Left renal pelvis (tissue), 4 donors: ENCODE measurements around the gene ATRX. TPM values are rescaled to one million over a fixed set of nuclear protein-coding genes. Genes with fewer than 3 reads are reported as not detected.
"Not testable (repeated sequence)": the region's sequence is repeated elsewhere in the genome, so short reads cannot be mapped to it uniquely, and the experiment has no call there.

ENCODE experiments used
- DNase-seq, 4 donors: peaks; one replicate each; pipeline ENCODE4 v3.0.0-alpha.2; 2013; ENCODE audit warnings: low read depth in 4 of 4, low spot score in 3 of 4
- polyA plus RNA-seq, 4 donors: library from polyadenylated mRNA; unstranded; fragments of 120-200 nt; gene quantifications; one replicate each; pipeline ENCODE4 v1.2.1, GENCODE V29; 2013; ENCODE audit not compliant: insufficient read length in 4 of 4

The ATRX gene
- polyA plus RNA-seq, 4 donors = 80.8 to 91.0 (median 85.6) TPM

GRCh38 chrX:77742788-77743476 lies 43.1 kb downstream of the ATRX start:
- no peak for DNase-seq

DNA sequence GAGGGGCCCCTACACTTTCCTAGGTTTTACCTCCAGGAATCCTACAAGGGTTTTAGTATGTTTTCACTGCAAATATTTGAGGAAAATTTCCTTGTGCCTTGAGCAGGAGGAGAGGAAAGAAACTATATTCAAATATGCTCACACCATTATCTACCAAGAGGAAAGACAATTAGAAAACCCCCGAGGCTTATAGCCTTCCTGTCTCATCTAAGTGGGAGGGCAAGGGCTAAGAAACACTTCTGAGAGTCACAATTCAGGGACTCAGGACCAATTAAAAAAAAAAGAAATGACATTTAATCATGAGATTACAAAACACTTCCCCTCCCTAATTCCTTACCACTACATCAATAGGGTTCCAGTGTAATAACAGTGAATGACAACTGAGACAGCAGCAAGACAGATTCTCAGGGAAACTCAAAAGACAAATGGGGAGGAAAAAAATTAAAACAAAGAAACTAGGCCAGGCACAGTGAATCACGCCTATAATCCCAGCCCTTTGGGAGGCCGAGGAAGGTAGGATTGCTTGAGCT lies 45.6 kb downstream of the ATRX start:
- no peak for DNase-seq

GRCh38 chrX:77733342-77733741 lies 52.7 kb downstream of the ATRX start:
- no peak for DNase-seq

DNA sequence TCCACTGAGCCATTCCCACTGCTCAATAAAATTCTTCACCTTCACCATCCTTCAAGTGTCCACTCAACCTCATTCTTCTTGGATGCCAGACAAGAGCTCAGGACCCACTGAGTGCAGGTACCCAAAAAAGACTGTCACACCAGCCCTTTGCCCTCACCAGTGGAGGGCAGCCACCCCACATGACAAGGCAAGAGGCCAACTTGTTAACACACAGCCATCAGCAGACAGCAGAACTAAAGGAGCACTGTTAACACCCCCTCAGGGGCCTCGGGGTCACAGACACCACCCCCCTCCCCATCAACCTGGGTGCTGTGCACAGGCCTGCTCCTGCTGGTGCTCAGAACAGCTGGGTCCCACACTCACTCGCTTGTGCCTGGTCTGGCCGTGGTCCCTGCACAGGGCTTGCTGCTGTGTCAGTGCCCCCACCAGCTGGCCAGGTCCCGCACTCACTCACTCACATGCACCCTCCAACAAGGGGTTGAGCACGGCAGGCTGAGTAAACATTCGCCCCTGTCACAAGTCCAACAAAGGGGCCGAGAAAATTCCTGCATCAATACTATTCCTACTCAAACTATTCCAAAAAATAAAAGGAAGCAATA lies 54.1 kb downstream of the ATRX start:
- DNase-seq = no peak

GRCh38 chrX:77726095-77726494 lies 59.9 kb downstream of the ATRX start:
- DNase-seq = not testable (repeated sequence)

DNA sequence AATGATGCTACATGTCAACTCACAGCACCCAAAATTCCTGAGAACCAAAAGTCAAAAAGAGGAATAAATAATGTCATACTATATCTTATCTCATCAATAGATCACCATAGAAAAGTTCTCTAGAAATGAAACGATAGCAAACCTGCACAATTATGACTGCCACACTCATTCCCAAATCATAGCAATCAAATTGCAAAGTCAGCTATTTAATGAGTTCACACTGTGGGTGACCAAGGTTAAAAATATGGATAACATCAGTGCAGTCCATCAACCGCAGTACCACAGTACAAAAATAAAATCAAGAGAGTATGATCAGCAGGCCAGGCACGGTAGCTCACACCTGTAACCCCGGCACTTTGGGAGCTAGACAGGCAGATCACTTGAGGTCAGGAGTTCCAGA lies 62.3 kb downstream of the ATRX start:
- DNase-seq = no peak

- no peak for DNase-seq
Observed at GRCh38 chrX:77719388-77719787, 66.6 kb downstream of the ATRX start.

GRCh38 chrX:77704881-77705280 lies 81.1 kb downstream of the ATRX start:
- no peak for DNase-seq

- DNase-seq = no peak
Observed at GRCh38 chrX:77698242-77698641, 87.8 kb downstream of the ATRX start.

- DNase-seq = no peak
Observed at GRCh38 chrX:77694491-77694890, 91.5 kb downstream of the ATRX start.

- no peak for DNase-seq
Observed at GRCh38 chrX:77693594-77693993, 92.4 kb downstream of the ATRX start.

DNA sequence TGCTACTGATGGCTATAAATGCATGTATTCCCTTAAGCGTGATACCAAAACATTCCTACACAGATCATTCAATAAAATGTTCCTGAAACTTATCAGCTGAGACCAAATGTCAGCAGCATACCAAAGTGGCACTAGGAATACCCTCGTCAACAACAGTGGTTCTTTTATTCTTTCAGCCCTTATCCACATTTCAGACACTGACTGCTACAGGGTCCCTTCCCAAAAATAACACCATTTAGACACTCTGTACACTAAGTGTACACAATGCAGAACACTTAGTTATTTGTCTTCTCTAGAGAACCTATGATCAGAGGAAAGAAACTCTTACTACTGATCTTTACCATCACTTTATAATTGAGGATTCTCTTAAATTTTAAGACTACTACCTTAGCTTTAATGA lies 94.1 kb downstream of the ATRX start:
- no peak for DNase-seq

- DNase-seq = no peak
Observed at GRCh38 chrX:77689376-77689775, 96.6 kb downstream of the ATRX start.

DNA sequence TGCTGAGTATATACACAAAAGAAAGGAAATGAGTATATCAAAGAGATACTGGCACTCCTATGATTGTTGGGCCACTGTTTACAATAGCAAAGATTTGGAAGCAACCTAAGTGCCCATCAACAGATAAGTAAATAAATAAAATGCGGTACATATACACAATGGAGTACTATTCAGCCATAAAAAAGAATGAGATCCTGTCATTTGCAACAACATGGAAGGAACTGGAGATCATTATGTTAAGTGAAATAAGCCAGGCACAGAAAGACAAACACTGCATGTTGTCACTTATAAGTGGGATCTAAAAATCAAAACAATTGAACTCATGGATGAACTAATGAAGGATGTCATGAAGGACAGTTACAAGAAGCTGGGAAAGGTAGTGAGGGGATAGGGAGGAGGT lies 100.3 kb downstream of the ATRX start:
- DNase-seq = not testable (repeated sequence)

- DNase-seq = no peak
Observed at GRCh38 chrX:77679144-77679543, 106.9 kb downstream of the ATRX start.

DNA sequence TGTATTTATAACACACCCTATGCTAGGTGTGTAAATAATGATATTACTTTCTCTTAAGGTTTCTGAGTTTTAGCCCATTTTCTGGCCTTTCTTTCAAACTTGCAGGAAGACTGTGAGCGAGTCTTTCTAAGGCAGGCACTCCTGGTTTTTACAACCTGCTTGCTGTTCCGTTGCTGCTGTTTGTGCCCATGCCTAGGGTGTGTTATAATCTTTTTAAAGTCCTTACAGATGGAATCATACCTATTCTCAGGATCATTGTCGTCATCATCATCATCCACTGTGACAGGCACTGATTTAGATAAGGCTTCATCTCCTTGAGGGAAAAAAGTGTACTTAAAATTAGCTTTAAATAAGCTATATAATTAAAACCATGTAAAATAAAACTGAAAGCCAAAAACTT lies 110.0 kb downstream of the ATRX start:
- no peak for DNase-seq

- DNase-seq = no peak
Observed at GRCh38 chrX:77668391-77669237, 117.4 kb downstream of the ATRX start.

GRCh38 chrX:77658886-77659285 lies 127.1 kb downstream of the ATRX start:
- DNase-seq = no peak

- DNase-seq = no peak
Observed at GRCh38 chrX:77652095-77652494, 133.9 kb downstream of the ATRX start.

- no peak for DNase-seq
Observed at GRCh38 chrX:77640702-77641101, 145.3 kb downstream of the ATRX start.

GRCh38 chrX:77639820-77640219 lies 146.2 kb downstream of the ATRX start:
- DNase-seq = no peak
